ENCODE measurements around the gene TBCB. TPM values are rescaled to one million over a fixed set of nuclear protein-coding genes. Genes with fewer than 3 reads are reported as not detected.

Gene TBCB
- polyA plus RNA-seq, 1 of the 3 experiments (the other 2 are of a cell fraction) = 712 TPM

GRCh38 chr19:36097036-36097435 is 18.2 kb upstream of the TBCB start:
- no peak overlapping the region for H3K4me3 ChIP-seq (ENCODE audit: low read depth in 2 of 2, low read length in 1 of 2)
- WGBS (ENCODE audit: low lambda C conversion rate) = 97% methylated on average over 6 of the region's 6 CpGs
- H3K4me2 ChIP-seq = no peak overlapping the region
- no peaks in the 10 kb centered on the region for H3K27me3 ChIP-seq (ENCODE audit: insufficient read depth)
- no peak overlapping the region for H2AFZ ChIP-seq (ENCODE audit: low read depth)
- POLR2A ChIA-PET = no interaction called here
- H3K9me3 ChIP-seq = no peaks in the 10 kb centered on the region
- H3K79me2 ChIP-seq (ENCODE audit: insufficient read depth) = no peaks in the 10 kb centered on the region
- H3F3A ChIP-seq (replicated peaks; ENCODE audit: insufficient read depth) = no peaks in the 10 kb centered on the region
- no peak overlapping the region for H3K9ac ChIP-seq
- peaks cover 0 to 3% of the 10 kb centered on the region in 2 experiments for H3K36me3 ChIP-seq (replicated peaks in 1 of 2; ENCODE audit: control insufficient read depth in 1 of 2, insufficient read depth in 2 of 2, low read length in 1 of 2)
- TF ChIP-seq, protein P1, sequence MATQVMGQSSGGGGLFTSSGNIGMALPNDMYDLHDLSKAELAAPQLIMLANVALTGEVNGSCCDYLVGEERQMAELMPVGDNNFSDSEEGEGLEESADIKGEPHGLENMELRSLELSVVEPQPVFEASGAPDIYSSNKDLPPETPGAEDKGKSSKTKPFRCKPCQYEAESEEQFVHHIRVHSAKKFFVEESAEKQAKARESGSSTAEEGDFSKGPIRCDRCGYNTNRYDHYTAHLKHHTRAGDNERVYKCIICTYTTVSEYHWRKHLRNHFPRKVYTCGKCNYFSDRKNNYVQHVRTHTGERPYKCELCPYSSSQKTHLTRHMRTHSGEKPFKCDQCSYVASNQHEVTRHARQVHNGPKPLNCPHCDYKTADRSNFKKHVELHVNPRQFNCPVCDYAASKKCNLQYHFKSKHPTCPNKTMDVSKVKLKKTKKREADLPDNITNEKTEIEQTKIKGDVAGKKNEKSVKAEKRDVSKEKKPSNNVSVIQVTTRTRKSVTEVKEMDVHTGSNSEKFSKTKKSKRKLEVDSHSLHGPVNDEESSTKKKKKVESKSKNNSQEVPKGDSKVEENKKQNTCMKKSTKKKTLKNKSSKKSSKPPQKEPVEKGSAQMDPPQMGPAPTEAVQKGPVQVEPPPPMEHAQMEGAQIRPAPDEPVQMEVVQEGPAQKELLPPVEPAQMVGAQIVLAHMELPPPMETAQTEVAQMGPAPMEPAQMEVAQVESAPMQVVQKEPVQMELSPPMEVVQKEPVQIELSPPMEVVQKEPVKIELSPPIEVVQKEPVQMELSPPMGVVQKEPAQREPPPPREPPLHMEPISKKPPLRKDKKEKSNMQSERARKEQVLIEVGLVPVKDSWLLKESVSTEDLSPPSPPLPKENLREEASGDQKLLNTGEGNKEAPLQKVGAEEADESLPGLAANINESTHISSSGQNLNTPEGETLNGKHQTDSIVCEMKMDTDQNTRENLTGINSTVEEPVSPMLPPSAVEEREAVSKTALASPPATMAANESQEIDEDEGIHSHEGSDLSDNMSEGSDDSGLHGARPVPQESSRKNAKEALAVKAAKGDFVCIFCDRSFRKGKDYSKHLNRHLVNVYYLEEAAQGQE (IDR thresholded peaks at IDR 0.05; ENCODE audit: low read depth, low read length) = no peak
- TF ChIP-seq, protein P2, sequence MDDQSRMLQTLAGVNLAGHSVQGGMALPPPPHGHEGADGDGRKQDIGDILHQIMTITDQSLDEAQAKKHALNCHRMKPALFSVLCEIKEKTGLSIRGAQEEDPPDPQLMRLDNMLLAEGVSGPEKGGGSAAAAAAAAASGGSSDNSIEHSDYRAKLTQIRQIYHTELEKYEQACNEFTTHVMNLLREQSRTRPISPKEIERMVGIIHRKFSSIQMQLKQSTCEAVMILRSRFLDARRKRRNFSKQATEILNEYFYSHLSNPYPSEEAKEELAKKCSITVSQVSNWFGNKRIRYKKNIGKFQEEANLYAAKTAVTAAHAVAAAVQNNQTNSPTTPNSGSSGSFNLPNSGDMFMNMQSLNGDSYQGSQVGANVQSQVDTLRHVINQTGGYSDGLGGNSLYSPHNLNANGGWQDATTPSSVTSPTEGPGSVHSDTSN (IDR thresholded peaks at IDR 0.05) = no peak
- TF ChIP-seq RAD21 (IDR thresholded peaks at IDR 0.05; ENCODE audit: low read length) (no peak), FOXJ3 (CRISPR knock-in tag; IDR thresholded peaks at IDR 0.05) (no peak), RFX5 (IDR thresholded peaks at IDR 0.05; ENCODE audit: low read length) (no peak), GATA2 (CRISPR knock-in tag; IDR thresholded peaks at IDR 0.05) (no peak), SMC3 (IDR thresholded peaks at IDR 0.05; ENCODE audit: low read depth, low read length) (no peak), FOXM1 (IDR thresholded peaks at IDR 0.05; ENCODE audit: low read depth) (no peak), MEF2A (IDR thresholded peaks at IDR 0.05; ENCODE audit: borderline replicate concordance, low read depth) (no peak), NRF1 (IDR thresholded peaks at IDR 0.05; ENCODE audit: low read depth, low read length) (no peak), TEAD4 (IDR thresholded peaks at IDR 0.05; ENCODE audit: borderline replicate concordance, insufficient read depth) (no peak), GABPA (IDR thresholded peaks at IDR 0.05; ENCODE audit: low read depth) (no peak)
- TF ChIP-seq, protein P3, sequence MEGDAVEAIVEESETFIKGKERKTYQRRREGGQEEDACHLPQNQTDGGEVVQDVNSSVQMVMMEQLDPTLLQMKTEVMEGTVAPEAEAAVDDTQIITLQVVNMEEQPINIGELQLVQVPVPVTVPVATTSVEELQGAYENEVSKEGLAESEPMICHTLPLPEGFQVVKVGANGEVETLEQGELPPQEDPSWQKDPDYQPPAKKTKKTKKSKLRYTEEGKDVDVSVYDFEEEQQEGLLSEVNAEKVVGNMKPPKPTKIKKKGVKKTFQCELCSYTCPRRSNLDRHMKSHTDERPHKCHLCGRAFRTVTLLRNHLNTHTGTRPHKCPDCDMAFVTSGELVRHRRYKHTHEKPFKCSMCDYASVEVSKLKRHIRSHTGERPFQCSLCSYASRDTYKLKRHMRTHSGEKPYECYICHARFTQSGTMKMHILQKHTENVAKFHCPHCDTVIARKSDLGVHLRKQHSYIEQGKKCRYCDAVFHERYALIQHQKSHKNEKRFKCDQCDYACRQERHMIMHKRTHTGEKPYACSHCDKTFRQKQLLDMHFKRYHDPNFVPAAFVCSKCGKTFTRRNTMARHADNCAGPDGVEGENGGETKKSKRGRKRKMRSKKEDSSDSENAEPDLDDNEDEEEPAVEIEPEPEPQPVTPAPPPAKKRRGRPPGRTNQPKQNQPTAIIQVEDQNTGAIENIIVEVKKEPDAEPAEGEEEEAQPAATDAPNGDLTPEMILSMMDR (IDR thresholded peaks at IDR 0.05) = no peak
- no peaks in the 10 kb centered on the region for H4K20me1 ChIP-seq (ENCODE audit: insufficient read depth)
- H3K4me1 ChIP-seq (ENCODE audit: control insufficient read depth in 1 of 2, insufficient read depth in 2 of 2, low read depth in 1 of 2, low read length in 1 of 2) = no peaks in the 10 kb centered on the region
- H3K27ac ChIP-seq (ENCODE audit: low read depth in 2 of 2, low read length in 1 of 2) = no peak overlapping the region
- DNase-seq = no peak
- no peaks in the 10 kb centered on the region for H3K9me2 ChIP-seq
- CTCF ChIA-PET = no interaction called here
